ENCODE data around the gene GCFC2. TPM values are rescaled to one million over a fixed set of nuclear protein-coding genes. Genes with fewer than 3 reads are reported as not detected.
A peak's percentile ranks its signal among the peaks of the same experiment; 100 is the strongest.

GCFC2 gene
- total and polyA plus RNA-seq, 9 of the 15 experiments (the other 6 are each of a cell fraction or from before 2014, with no cell fraction given), result 10.5 to 40.6 (median 23.0) TPM

DNA sequence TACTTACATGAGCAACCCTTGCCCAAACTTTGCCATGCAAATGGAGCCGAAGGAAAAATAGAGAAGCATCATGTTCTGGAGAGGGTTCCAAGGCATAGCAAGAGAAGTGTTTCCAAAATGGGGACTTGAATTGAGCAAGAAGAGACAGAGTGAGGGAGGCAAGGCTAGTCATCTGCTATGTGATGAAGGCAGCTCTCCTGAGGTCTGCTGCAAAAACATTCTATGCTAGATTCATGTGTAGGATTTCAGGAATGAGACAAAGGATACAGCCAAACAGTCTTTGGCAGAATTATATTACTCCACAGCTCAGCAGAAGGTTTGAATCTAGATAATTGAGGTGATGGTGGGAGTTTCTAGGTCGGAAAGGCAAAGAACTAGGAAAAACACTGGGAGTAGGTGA is 88.2 kb downstream of the GCFC2 start (continued):
- TF ChIP-seq ZNF780A (CRISPR knock-in tag; IDR thresholded peaks at IDR 0.05), result no peak

DNA sequence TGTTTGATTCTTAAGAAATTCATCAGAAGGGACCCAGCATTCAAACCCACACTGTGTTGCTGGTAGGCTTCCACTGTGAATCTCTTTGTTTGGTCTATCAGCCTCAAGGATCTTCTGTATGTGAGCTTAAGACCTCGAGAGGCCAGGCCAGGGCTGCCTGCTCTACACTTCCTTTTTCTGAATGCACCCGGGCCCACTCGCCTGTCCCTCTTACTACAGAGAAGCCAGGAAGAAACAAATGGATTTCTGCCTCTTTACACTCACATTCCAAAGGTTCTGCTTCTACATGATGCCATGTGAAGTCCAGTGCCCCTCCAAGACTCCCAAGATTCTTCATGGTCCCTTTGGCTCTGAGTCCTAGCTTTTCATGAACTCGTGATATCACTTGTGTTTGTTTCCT is 89.5 kb downstream of the GCFC2 start:
- H3K4me1 ChIP-seq (replicated peaks in 1 of 2; ENCODE audit: control insufficient read depth in 2 of 2, insufficient read depth in 2 of 2, low read length in 2 of 2), result no peaks in the 10 kb centered on the region
- H3K27me3 ChIP-seq (ENCODE audit: control insufficient read depth in 2 of 2, insufficient read depth in 2 of 2, low read length in 2 of 2), result peaks cover 0 to 5% of the 10 kb centered on the region in 2 experiments; a peak in 1 of 5 replicates
- no peak overlapping the region for H3K27ac ChIP-seq (ENCODE audit: extremely low read depth, low read depth, low read length)
- intact Hi-C loops (cut with micrococcal nuclease) (no loop called here), in situ Hi-C loops (cut with MboI) (loop anchor here (25.0 kb wide), 2 partner anchors 559 to 909 kb away; no protein-coding TSS in a partner anchor)
- 0% methylated on average over 4 of the region's 4 CpGs for WGBS (ENCODE audit: insufficient coverage, low coverage, missing lambda C conversion rate)
- DNase-seq (ENCODE audit: extremely low read depth in 1 of 4, low spot score in 3 of 4) (no peak), FAIRE-seq (no peak), ATAC-seq (no peak)
- no peaks in the 10 kb centered on the region for H3K36me3 ChIP-seq (ENCODE audit: control insufficient read depth, insufficient read depth, low read length)
- no peaks in the 10 kb centered on the region for H3K79me2 ChIP-seq (ENCODE audit: control insufficient read depth, insufficient read depth, low read length)
- ChIA-PET CTCF (ENCODE audit: low intra/inter-chr PET ratio) (no interaction called here), POLR2A (no interaction called here)
- H3K9me3 ChIP-seq (replicated peaks; ENCODE audit: control insufficient read depth, insufficient read depth, low read depth, low read length), result no peaks in the 10 kb centered on the region
- H3K4me2 ChIP-seq (ENCODE audit: insufficient read depth, low read length), result no peak overlapping the region
- no peak overlapping the region for H3K4me3 ChIP-seq
- no peak overlapping the region for H2AFZ ChIP-seq (ENCODE audit: low read depth, low read length)
- H3K9me1 ChIP-seq (ENCODE audit: control insufficient read depth, insufficient read depth, low read length), result no peaks in the 10 kb centered on the region
- no TSS peak for BruUV-seq (replicated peaks)
- H4K20me1 ChIP-seq (replicated peaks; ENCODE audit: control insufficient read depth, insufficient read depth, low read length), result no peaks in the 10 kb centered on the region
- TF ChIP-seq SMARCE1 (IDR thresholded peaks at IDR 0.05), result no peak
- TF ChIP-seq MYNN (IDR thresholded peaks at IDR 0.05), result no peak
- TF ChIP-seq MYNN (CRISPR knock-in tag; IDR thresholded peaks at IDR 0.05), result no peak
- TF ChIP-seq SPI1 (IDR thresholded peaks at IDR 0.05; ENCODE audit: borderline replicate concordance, low read depth, low read length), result peak; percentile 47; the same call in 1 of the 2 replicates
- no peak overlapping the region for H3K9ac ChIP-seq (ENCODE audit: insufficient read depth in 1 of 2, low read depth in 2 of 2, low read length in 2 of 2)

Data from K562 (cell line).